NCI-H345 treated with DMSO at 0.1 percent for 48 hours (cell line): ENCODE results near the gene UGT2A2.

Experiments
- DNase-seq: peaks from one replicate; lab custom pipeline; 2025; ENCODE audit not compliant: unreplicated experiment; lab: John Stamatoyannopoulos, UW

Gene UGT2A2

GRCh38 chr4:69577245-69577644 lies 62.2 kb downstream of the UGT2A2 start:
- DNase-seq = no peak

GRCh38 chr4:69576251-69576877 lies 63.1 kb downstream of the UGT2A2 start:
- no peak for DNase-seq

GRCh38 chr4:69568787-69569186 lies 70.7 kb downstream of the UGT2A2 start:
- DNase-seq = no peak

- no peak for DNase-seq
These were observed 76.0 kb downstream of the UGT2A2 start for GRCh38 chr4:69563424-69563823.

- no peak for DNase-seq
These were observed 89.8 kb downstream of the UGT2A2 start for GRCh38 chr4:69549651-69550050.

GRCh38 chr4:69546134-69546765 lies 93.2 kb downstream of the UGT2A2 start:
- DNase-seq = no peak
